ENCODE measurements around the gene PLXNB1. TPM values are rescaled to one million over a fixed set of nuclear protein-coding genes. Genes with fewer than 3 reads are reported as not detected.

The PLXNB1 gene
- total and polyA plus RNA-seq, 10 of the 15 experiments (the other 5 are each of a cell fraction or from before 2014, with no cell fraction given), result 0.18 to 15.1 (median 5.3) TPM

GRCh38 chr3:48451270-48451669 lies 21.4 kb upstream of the PLXNB1 start:
- Histone ChIP-seq H3K9me3 (replicated peaks; ENCODE audit: control insufficient read depth, insufficient read depth, low read length) (no peaks in the 10 kb centered on the region), H3K79me2 (ENCODE audit: control insufficient read depth, insufficient read depth, low read length) (peaks cover 18% of the 10 kb centered on the region), H3K4me1 (ENCODE audit: control insufficient read depth, insufficient read depth, low read length) (peaks cover 4% of the 10 kb centered on the region), H3K36me3 (ENCODE audit: control insufficient read depth in 2 of 2, insufficient read depth in 2 of 2, low read length in 1 of 2) (peaks cover 1 to 23% of the 10 kb centered on the region in 2 experiments; a peak in 2 of 4 replicates), H3K27me3 (replicated peaks in 1 of 2; ENCODE audit: control insufficient read depth in 2 of 2, insufficient read depth in 2 of 2, low read length in 1 of 2) (no peaks in the 10 kb centered on the region), H3K4me3 (no peak overlapping the region), H3K4me2 (ENCODE audit: control insufficient read depth, insufficient read depth) (no peak overlapping the region), H3K27ac (ENCODE audit: control insufficient read depth, insufficient read depth) (no peak overlapping the region), H3K9ac (ENCODE audit: control insufficient read depth, insufficient read depth, low read length) (no peak overlapping the region), H2AFZ (ENCODE audit: control insufficient read depth, low read depth, low read length) (no peak overlapping the region), H4K20me1 (ENCODE audit: control insufficient read depth, insufficient read depth) (no peaks in the 10 kb centered on the region)
- in situ Hi-C loops (cut with MboI), result no loop called here
- no peak for DNase-seq (ENCODE audit: low read depth, low spot score)
- SMC1A ChIA-PET (ENCODE audit: uncharacterized antibody, unreplicated experiment), result interaction anchor here (0.6 to 2.0 kb wide), 4 partner anchors 12 to 910 kb away, joined by 4 to 6 read pairs (median 5); partner anchors contain the start of genes CCDC51 and TMA7
- RAD21 ChIA-PET (ENCODE audit: unreplicated experiment), result interaction anchor here (0.8 to 3.9 kb wide), 4 partner anchors 15 to 98 kb away, joined by 3 to 18 read pairs (median 3); no protein-coding TSS in a partner anchor
- no TSS peak for BruUV-seq (replicated peaks)
- intact Hi-C loops (cut with micrococcal nuclease; ENCODE audit: unreplicated experiment), result no loop called here
- 100% methylated on average over 1 of the region's 1 CpG for WGBS (ENCODE audit: insufficient coverage, insufficient replicate concordance, low lambda C conversion rate, missing lambda C conversion rate)
- FAIRE-seq, result no peak
- POLR2A ChIA-PET, result interaction anchor here (1.1 kb wide), 1 partner anchor 22 kb away, joined by 3 read pairs; no protein-coding TSS in a partner anchor
- CTCF ChIA-PET, result interaction anchor here (2.2 to 5.4 kb wide), 2 partner anchors 15 to 51 kb away, joined by 7 to 54 read pairs; no protein-coding TSS in a partner anchor
- no peak for ATAC-seq
- TF ChIP-seq NFIC (IDR thresholded peaks at IDR 0.05; ENCODE audit: low read depth, low read length), result no peak
- TF ChIP-seq HSF1 (IDR thresholded peaks at IDR 0.05; ENCODE audit: low read depth, low read length), result no peak
- TF ChIP-seq PML (IDR thresholded peaks at IDR 0.05; ENCODE audit: low read length), result no peak
- TF ChIP-seq ZSCAN29 (IDR thresholded peaks at IDR 0.05), result no peak
- TF ChIP-seq CUX1 (IDR thresholded peaks at IDR 0.05; ENCODE audit: insufficient replicate concordance, low read depth, low read length), result no peak
- no peak for TF ChIP-seq NRF1 (conservative IDR thresholded peaks at IDR 0.05; ENCODE audit: low read depth, low read length)
- TF ChIP-seq CEBPB (IDR thresholded peaks at IDR 0.05; ENCODE audit: borderline replicate concordance in 1 of 2, low read depth in 2 of 2, low read length in 2 of 2), result no peak
- no peak for TF ChIP-seq MEF2A (IDR thresholded peaks at IDR 0.05; ENCODE audit: insufficient read depth, low read depth, low read length)
